NCI-H128 (cell line): ENCODE data around the gene RAD51B.

Source experiments
- DNase-seq: peaks from one replicate; lab custom pipeline; 2025; ENCODE audit not compliant: unreplicated experiment; lab: John Stamatoyannopoulos, UW

The RAD51B gene

DNA sequence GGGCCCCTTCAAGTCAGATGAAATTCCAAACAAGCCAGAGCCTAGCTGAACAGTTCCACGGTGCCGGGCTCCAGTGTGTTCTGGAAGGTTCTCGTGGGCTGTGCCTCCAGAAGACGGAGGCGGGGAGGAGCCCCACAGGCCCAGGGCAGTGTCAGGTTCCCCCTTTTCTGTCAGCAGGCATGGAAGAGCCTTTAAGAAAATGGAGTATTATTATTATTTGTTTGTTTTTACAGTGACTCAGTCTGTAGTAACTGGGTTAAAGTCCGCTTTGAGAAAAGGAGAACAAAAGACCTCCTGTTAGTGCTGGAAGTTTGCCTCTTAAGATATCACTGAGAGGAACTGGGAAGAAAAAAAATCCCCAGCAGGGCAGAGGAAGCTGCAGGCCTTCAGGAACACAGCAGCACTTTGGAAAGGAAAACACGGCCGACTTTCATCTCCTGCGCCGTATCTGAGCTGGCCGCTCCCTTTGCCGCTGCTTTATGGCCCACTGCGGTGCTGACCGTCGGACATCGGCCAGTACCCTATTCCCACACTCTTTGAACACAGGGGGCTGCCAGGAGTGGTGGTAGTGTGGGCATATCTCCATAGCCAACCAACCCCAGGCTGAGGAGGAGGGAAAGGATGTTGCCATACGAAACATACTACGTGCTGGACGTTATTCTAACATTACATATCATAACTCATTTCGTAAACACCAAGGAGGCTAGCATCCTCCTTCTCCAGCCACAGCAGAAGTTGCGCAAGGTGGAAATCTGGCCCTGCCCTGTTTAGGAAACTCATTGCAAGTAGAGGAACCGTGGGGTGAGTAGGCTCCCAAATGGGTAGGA, 779.3 kb downstream of the RAD51B start:
- no peak for DNase-seq

DNA sequence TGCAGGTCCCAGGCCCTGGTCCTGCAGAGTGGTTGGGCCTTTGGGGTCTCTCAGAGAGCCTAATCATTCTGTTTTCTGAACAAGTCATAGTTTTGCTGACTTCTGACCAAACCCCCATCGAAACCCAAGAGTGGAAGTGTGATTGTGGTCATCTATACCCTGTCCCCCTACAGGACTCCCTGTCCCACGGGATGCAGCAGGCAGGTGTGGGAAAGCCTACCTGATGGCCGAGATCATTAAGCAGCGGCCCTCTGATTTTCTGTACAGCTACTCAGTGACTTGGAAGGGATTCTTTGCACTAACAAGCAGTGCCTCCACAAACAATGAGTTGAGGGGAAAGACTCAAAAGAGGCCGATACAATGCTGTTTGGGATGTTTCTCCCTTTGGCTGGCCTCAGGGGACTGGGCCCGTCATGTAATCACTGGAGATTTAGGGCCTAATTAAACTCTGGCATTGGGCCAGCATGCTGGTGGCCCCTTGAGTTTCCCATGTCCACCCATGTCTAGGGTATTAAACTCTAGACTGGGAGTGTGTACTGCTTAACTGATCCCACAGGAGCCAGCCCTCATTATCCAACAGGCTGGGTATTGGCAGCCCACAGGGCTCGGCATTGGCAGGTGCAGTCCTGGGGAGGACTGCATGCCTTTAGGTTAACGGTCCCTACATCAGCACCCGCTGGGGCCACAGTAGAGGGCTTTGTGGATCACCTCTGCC, 780.5 kb downstream of the RAD51B start:
- DNase-seq: no peak

DNA sequence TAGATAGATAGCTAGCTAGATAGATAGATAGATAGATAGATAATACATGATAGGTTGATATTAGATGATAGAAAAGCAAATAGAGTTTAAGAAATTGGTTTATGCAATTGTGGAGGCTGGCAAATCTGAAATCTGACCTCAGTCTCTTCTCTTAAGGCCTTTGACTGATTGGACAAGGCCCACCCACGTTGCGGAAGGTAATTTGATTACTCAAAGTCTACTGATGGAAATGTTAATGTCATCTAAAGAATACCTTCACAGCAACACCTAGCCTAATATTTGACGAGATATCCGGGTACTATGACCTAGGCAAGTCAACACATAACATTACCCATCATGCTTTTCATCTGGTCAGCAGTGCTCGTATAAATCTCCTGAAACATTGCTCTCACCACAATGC, 782.9 kb downstream of the RAD51B start:
- DNase-seq: no peak

DNA sequence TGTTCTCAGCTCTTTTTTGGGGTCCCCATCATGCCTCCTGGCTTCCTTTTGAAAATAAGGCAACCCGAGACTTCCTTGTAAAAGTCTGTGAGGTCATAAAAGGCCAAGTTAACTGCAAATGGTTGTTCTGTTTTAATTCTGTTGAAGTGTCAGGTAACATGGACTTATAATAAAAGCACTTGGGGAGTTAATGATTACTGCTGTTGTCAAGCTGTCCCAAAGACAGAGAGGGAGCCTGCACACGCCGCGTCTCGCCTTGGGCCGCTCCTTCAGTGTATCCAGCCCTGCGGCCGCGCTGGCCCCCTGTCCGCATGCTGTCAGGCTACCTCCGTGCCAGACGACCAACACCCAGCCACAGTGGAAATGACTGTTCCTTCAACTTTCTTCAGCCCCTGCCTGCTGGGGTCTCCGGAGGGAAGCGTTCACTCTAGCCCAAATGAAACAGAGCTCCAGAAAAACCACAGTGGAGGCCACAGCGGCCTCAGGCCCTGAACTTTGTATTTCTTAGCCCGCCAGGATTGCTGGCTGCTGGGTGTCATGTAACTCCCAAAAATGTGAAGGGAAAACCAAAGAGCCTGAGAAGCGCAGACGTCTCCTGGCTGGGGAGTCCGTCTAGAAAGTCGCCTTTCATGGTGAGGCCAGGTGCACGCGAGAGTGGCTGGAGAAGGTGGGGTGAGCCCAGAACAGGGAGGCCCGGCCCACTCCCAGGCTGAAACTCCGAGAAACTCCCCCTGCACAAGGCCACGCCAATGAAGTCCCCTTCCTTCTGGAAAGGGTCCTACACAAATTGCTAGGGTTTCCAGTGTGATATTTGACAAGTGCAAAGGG, 784.2 kb downstream of the RAD51B start:
- DNase-seq: no peak

DNA sequence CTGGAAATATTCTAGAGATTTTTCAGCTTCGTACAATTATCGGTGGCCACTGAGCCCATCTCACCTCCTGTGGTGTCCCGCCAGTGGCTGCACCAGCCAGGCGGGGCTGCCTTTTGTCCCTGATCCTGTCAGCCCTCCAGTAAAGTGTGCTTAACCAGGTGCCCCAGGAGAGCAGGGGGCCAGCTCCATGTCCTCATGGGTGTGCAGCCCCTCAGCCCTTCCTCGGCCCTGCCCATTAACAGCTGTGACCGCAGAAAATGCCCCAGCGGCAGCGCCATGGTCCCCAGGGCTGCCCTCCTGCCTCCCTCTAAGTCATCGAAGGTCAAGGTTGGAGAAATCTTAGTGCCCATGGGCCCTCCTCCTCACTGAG, 784.8 kb downstream of the RAD51B start:
- no peak for DNase-seq

DNA sequence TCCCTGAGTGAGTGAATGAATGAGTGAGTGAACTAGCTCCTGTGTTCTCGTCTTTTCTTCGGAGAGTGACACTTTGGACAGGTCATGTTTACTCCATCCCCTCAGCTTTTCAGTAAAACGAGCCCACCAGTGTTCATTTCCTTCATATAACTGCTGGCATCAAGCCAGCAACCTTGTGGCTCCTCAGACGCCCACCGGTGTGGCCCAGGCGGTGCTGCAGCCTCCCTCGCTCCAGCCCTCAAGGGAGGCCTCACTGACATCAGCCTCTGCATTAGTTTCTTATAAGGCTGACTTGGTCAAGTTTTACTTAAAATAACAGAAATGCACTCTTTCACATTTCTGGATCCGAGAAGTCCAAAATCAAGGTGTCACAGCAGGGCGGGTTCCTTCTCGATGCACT, 785.2 kb downstream of the RAD51B start:
- no peak for DNase-seq

DNA sequence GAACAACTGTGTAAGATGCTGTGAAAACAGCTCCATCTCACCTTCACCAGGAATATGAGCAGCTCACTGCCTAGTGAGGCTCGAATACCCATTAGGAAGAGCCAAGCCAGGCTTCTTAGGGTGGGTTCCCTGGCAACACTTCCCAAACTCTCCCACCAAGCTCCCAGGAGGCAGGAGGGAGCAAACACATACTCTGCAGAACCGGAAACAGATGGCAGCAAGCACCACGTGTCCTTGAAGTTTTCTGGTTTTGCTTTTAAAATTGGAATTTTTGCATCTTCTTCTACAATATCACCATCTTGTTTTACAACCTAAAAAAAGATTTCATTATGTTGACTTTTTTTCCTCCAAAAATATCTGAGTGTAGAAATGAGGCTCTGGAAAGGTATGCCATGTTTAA, 786.6 kb downstream of the RAD51B start:
- DNase-seq: no peak

DNA sequence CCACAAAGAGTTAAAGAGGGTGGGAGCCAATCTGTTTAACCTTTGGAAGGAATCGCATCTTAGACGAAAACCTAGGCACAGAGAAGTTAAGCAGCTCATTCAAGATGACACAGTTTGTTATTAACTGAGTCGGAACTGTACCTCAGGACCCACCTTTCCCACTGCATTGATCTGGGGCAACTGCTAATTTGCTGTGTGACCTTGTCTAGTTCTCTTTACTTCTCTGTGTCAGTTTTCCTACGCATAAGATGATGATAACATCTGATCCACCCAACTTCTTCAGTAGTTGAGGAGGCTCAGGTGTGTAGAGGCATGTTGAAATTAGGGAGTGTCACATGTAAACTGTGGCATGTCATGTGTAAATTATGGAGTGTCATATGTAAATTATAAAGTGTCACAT, 787.1 kb downstream of the RAD51B start:
- DNase-seq: no peak

DNA sequence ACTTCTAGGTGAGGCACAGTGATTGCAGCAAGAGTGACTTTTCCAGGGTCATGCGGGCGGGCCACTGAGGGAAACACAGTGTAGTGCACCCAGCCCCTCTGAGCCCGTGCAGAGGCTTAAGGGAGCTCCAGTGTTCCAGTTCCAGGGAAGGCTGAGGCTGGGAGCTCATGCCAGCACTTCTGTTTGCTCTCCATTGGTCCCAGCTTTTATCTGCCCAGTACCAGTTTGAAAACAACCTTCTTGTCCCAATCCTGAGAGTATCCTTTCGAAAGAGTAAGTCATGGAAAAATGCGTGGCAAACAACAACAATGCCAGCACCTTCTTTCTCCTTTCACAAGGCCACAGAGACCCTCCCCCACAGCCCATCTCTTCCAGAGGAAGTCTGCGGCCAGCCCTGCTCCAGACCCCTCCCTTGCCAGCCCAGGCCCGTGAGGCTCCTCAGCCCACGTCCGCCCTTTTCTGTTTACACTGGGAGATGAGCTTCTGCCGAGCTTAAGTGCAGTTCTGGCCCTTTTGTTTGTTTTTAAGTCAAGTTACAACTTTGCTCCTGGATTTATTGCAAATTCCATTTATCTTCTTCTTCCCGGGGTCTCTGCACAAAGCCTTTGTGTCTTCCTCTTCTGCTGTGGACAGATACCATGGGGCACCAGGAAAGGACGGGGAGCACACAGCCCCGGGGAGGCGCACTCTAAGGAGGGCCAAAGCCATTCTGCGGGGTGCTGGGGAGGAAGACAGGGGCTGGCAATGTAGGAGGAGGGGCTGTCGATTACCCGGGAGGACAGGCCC, 787.7 kb downstream of the RAD51B start:
- no peak for DNase-seq

DNA sequence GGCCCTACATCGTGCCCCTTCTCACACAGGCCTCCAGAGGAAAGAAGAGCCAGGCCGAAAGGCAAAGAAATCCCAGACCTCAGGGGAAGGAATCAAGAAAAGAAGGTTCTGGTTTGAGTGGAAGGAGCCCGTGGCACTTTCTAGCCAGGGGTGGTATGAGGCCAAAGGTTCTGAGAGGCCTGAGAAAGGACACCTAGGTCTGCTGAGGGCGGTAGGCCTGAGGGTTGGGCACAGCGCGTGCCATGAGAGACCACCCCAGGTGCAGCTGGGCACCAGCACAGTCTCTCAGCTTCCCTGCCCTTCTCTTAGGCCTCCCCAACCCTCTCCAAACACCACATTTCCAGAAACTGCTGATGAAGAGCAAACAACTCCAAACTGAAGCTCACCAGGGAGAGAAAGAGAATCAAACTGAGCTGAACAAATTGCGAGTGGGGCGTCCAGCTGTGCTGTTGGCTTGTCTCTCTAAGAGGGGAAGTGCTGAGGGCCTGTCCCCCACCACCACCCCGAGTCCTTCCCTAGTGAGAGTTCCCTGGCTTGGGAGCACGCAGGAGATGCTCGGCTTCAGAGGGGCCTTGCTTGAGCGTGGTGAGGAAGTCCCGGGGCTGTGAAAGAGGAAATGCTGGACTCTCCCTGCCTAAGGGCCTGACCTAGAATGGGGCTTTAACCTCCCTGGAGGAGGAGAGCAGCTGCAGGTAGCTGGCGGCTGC, 788.4 kb downstream of the RAD51B start:
- no peak for DNase-seq

DNA sequence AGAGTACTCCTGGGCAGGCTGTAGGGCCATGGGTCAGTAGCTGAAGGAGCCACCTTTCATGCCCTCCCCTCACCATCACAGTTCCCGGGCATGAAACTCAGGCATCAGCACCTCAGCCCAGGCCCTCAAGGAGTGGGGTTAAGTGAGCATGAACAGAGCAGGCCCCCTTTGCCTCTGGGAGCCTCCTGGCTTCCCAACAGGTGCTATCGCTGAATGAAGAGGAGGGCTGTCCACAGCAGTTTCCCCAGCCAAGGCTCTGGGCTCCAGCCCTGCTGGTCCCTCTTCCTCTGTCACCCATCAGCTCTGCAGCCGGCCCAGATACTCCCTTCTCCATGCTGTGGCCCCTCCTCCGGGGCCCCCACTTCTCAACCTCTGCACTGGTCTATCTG, 789.0 kb downstream of the RAD51B start:
- DNase-seq: no peak

DNA sequence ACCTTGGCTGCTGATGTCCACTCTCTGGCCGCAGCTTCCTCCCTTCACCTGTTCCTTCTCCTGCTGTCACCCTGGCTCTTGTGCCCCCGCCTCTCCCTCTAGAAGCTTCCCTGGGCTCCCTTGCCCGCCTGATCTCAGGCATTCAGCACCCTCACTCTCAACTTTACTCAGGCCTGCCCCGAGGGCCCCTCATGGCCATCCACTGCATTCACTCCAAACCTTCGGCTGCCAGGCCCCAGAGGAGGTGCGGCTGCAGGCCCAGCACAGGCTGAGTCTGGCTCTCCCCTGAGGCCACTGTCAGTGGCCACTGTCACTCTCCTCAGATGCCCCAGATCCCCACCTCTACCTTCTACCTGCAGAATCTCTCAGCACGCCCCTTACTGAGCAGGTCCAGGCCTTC, 789.4 kb downstream of the RAD51B start:
- no peak for DNase-seq

DNA sequence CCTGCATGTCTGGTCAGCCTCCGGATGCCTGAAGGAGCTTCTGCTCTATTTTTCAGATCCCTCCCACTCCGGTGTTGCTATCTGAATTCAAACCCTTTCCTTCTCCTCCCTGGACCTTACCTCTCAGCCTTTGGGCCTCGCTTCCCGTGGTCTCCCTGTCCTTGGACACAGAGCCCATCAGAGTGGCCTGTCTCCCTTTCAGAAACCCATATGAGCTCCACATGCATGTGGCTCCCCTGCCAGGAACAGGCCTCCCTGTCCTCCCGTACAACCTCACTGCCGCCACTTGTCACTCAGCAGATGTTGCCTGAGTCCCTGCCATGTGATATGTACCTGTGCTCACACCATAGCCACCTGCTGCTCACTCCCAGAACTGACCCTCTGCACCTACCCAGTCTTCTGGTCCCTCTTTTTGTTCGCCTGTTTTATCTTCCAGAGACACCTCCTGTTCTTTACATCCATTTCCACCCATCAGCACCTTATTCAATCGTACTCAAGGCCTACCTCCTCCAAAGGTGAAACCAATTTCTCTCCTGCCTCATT, 790.7 kb downstream of the RAD51B start:
- DNase-seq: no peak

DNA sequence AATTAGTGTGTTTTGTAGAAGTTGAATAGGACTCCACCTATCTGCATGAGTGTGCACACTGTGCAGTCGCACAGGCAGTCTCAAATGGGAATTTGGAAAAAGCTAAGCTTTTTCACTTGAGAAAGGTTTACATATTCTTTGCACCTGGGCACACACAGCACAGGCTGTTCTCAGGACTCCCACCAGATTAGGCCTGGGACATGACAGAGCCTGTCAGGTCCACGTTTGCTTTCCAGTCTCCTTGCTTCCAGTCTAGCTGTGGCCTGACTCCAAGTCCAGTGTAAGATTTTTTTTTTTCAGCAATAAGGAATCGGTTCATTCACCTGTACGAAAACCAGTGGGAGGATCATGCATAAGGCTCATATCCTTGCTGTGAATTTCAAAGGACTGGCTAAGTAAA, 792.0 kb downstream of the RAD51B start:
- DNase-seq: no peak

DNA sequence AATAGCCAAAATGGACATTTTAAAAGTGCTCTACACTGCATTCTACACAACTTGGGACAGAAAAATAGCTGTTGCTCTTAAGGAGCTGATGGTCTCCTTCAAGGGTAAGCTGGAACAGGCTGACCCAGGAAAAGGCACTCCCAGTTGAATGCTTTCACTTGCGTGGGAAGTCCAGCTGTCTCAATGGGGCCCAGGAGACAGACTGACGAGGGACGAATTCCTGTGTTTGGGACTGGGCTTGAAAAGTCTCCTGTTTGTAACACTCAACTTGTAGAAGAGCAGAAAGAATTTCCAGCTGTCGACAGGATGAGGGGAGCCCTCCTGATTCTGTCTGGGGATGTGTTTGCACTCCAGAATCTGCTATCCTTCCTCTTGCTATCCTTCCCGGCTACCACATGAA, 792.5 kb downstream of the RAD51B start:
- DNase-seq: no peak

DNA sequence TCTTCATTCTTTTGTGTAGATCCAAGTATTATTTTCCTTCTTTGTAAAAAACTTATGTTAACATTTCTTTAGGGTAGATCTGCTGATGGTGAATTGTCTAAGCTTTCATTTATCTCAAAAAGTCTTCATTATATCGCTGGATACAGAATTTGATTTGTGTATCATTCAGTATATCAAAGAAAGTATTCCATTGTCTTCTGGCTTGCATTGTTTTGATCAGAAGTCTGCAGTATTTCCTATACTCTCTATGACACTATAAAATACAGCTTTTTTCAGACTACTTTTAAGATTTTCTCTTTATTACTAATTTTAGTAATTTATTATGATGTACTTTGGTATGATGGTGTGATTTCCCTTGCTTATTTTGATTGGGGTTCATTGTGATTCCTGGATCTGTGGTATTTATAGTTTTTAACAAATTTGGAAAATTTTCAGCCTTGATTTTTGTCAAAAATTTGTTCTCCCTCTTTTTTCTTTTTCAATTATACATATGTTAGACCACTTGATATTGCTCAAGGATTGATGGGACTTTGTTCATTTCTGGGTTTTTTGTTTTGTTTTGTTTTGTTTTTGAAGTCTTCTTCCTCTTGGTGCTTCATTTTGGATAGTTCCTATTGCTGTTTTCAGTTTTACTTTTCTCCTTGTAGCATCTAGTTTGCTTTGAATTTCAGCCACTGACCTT, 796.8 kb downstream of the RAD51B start:
- no peak for DNase-seq

DNA sequence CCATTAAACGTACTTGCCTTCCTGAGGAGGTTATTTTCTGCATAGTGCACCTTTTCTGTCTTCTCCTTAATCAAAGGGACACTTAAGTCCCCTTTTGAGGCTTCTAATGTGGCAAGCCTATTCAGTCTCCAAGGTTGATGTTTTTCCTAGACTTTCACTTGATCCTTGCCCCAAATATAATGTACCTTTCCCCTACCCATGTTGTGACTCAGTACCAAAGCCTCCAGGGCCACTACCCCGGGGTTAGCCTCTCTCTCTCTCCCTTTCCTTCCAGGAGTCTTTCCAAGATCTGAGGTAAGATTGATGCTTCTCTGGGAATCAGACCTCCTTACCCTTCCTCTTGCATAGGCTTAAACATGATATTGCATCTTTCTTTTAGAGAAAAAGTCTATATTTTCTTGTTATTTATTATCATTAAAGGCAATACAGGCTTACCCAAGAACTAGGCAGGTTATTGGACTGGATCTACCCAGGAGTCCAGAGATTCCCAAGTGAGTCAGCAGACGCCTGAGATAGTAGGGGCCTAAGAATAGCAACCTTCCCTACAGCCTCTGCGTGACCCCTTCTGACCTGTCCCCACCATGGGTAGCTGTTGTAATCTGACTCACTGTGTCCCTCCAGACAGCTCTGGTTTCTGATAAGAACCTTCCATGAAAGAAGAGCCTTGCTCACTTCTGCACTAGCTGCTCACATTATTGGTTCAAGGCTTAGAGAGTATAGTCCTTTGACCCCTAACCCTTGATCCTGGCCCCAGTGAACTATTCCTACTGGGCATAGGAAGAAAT, 800.4 kb downstream of the RAD51B start:
- DNase-seq: no peak

DNA sequence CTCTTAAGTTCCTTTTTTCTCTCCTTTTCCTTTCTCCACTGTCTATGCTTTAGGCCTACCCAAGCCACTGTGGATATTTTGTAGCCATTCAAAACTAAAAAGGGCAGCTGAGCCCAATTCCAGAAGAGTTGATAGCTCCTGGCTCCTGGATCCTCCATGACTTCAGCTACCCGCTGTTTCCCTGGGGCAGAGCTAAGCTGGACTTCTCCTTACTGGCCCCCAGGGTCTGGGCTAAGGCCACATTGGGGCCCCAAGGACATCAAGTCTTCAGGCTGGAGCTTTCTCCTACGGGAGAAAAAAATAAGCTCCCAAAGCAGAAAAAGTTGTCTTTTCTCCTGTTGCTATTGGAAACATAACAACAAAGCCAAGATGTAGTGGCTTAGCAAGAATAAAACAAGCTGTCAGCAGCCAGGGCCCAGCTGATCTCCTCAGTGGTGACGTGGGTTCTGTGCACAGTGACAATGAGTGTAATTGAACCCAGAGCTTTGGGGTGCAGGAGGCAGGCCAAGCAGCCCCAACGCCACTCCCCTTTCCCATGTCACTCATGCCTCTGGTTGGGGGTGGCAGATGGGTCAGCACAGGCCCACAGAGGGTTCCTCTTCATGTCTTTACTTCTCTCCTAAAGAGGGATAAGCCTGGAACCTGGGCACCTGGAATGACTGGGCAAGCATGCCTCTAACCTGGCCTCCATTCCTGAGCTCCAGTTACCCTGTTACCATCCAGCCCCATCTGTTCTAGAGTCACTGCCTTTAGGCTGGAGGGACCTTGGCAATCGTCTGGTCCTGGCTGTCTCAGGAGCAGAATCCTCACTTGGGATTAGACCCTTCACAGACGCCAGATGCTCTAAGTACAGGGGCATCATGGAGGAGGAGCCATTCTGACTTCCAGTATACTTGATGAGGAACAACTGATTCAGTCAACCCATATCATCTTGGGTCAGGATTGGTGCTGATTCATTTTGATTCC, 802.1 kb downstream of the RAD51B start:
- DNase-seq: no peak
